ENCODE results near the gene MMP13.

MMP13 gene

DNA sequence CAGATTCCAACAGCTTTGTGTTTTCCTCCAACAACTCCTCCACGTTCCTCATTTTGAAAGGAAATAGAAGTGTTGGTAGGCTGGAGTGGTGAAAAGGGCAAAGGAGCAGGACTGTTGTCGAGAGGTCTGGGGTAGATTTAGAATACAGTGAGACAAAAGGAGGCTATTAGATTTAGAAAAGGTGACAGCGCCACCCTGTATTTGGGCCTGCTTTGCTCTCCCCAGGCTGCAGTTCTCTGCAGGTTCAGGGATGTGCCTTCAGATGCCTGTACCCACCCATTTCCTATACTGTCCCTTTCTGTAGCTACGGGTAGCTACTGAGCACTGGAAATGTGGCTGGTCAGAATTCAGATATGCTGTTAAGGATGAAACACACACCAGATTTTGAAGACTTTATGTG lies 20.8 kb downstream of the MMP13 start:
- POLR2A ChIA-PET: no interaction called here
- no peak for TF ChIP-seq HDGF (IDR thresholded peaks at IDR 0.05; ENCODE audit: borderline replicate concordance)
- no peak for TF ChIP-seq TARDBP (IDR thresholded peaks at IDR 0.05)
- no peak for TF ChIP-seq ELF4 (IDR thresholded peaks at IDR 0.05)
- no peak for TF ChIP-seq ARNT (IDR thresholded peaks at IDR 0.05)
- no peak for TF ChIP-seq NFRKB (IDR thresholded peaks at IDR 0.05)
- TF ChIP-seq SP1 (IDR thresholded peaks at IDR 0.05): no peak
- TF ChIP-seq FOXA1 (IDR thresholded peaks at IDR 0.05): no peak
- no peak for TF ChIP-seq ZNF384 (IDR thresholded peaks at IDR 0.05)
- TF ChIP-seq CTBP1 (IDR thresholded peaks at IDR 0.05; ENCODE audit: borderline replicate concordance): no peak
- TF ChIP-seq BHLHE40 (IDR thresholded peaks at IDR 0.05; ENCODE audit: borderline replicate concordance): no peak
- no peak for TF ChIP-seq PKNOX1 (IDR thresholded peaks at IDR 0.05)
- TF ChIP-seq L3MBTL2 (conservative IDR thresholded peaks at IDR 0.05): no peak
- TF ChIP-seq FOXK2 (IDR thresholded peaks at IDR 0.05): no peak
- no peak for TF ChIP-seq SUZ12 (IDR thresholded peaks at IDR 0.05)
- TF ChIP-seq FOXM1 (IDR thresholded peaks at IDR 0.05; ENCODE audit: borderline replicate concordance): no peak
- no peak for TF ChIP-seq LEF1 (IDR thresholded peaks at IDR 0.05; ENCODE audit: borderline replicate concordance)
- CTCF ChIA-PET: no interaction called here
- no peak for DNase-seq (ENCODE audit: extremely low spot score)

GRCh38 chr11:102933627-102934026 lies 21.9 kb downstream of the MMP13 start:
- DNase-seq (ENCODE audit: extremely low spot score): no peak
- TF ChIP-seq HDGF (IDR thresholded peaks at IDR 0.05; ENCODE audit: borderline replicate concordance) (no peak), PKNOX1 (IDR thresholded peaks at IDR 0.05) (no peak), BHLHE40 (IDR thresholded peaks at IDR 0.05; ENCODE audit: borderline replicate concordance) (no peak), LEF1 (IDR thresholded peaks at IDR 0.05; ENCODE audit: borderline replicate concordance) (no peak), NFRKB (IDR thresholded peaks at IDR 0.05) (no peak), ZNF384 (IDR thresholded peaks at IDR 0.05) (no peak), FOXM1 (IDR thresholded peaks at IDR 0.05; ENCODE audit: borderline replicate concordance) (no peak), ELF4 (IDR thresholded peaks at IDR 0.05) (no peak)
- ChIA-PET CTCF (no interaction called here), POLR2A (no interaction called here)

DNA sequence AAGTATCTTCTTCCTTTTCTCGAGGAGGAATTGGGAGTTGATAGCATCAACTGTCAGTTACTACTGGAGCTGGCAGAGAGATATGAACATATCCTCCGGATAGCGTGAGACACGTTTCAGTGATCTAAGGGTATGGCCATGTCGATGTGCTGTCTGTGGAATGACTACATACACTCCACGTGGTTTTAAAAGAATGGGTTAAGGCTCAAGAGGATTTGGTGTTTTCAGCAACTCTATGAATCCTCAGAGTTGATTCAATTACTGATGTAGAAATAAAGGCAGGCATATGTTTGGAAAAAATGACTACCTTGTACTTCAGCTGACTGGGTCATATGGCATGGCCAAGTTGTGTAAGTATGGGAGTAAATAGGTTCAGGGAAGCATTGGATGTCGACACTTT lies 22.9 kb downstream of the MMP13 start:
- TF ChIP-seq FOXK2 (IDR thresholded peaks at IDR 0.05) (no peak), NFRKB (IDR thresholded peaks at IDR 0.05) (no peak), ELF4 (IDR thresholded peaks at IDR 0.05) (no peak), CTBP1 (IDR thresholded peaks at IDR 0.05; ENCODE audit: borderline replicate concordance) (no peak), L3MBTL2 (conservative IDR thresholded peaks at IDR 0.05) (no peak), FOXM1 (IDR thresholded peaks at IDR 0.05; ENCODE audit: borderline replicate concordance) (no peak), LEF1 (IDR thresholded peaks at IDR 0.05; ENCODE audit: borderline replicate concordance) (no peak), ZNF384 (IDR thresholded peaks at IDR 0.05) (no peak), FOXA1 (IDR thresholded peaks at IDR 0.05) (no peak), SP1 (IDR thresholded peaks at IDR 0.05) (no peak), ARNT (IDR thresholded peaks at IDR 0.05) (no peak), PKNOX1 (IDR thresholded peaks at IDR 0.05) (no peak)
- ChIA-PET CTCF (no interaction called here), POLR2A (no interaction called here)
- DNase-seq (ENCODE audit: extremely low spot score): no peak

- ChIA-PET CTCF (no interaction called here), POLR2A (no interaction called here)
- DNase-seq (ENCODE audit: extremely low spot score): no peak
- TF ChIP-seq HDGF (IDR thresholded peaks at IDR 0.05; ENCODE audit: borderline replicate concordance) (no peak), SUZ12 (IDR thresholded peaks at IDR 0.05) (no peak), LEF1 (IDR thresholded peaks at IDR 0.05; ENCODE audit: borderline replicate concordance) (no peak), NFRKB (IDR thresholded peaks at IDR 0.05) (no peak), SP1 (IDR thresholded peaks at IDR 0.05) (no peak), L3MBTL2 (conservative IDR thresholded peaks at IDR 0.05) (no peak), FOXM1 (IDR thresholded peaks at IDR 0.05; ENCODE audit: borderline replicate concordance) (no peak), ARNT (IDR thresholded peaks at IDR 0.05) (no peak), FOXK2 (IDR thresholded peaks at IDR 0.05) (no peak), TARDBP (IDR thresholded peaks at IDR 0.05) (no peak), CTBP1 (IDR thresholded peaks at IDR 0.05; ENCODE audit: borderline replicate concordance) (no peak), PKNOX1 (IDR thresholded peaks at IDR 0.05) (no peak)
Observed at GRCh38 chr11:102930451-102930850, 25.1 kb downstream of the MMP13 start.

- ChIA-PET CTCF (no interaction called here), POLR2A (no interaction called here)
- no peak for TF ChIP-seq TARDBP (IDR thresholded peaks at IDR 0.05)
- no peak for DNase-seq (ENCODE audit: extremely low spot score)
Observed at GRCh38 chr11:102929972-102930371, 25.6 kb downstream of the MMP13 start.

- CTCF ChIA-PET: no interaction called here
Observed at GRCh38 chr11:102929166-102929565, 26.4 kb downstream of the MMP13 start.

More at GRCh38 chr11:102929166-102929565, 26.4 kb downstream of the MMP13 start:
- POLR2A ChIA-PET: no interaction called here
- no peak for TF ChIP-seq HDGF (IDR thresholded peaks at IDR 0.05; ENCODE audit: borderline replicate concordance)
- TF ChIP-seq BHLHE40 (IDR thresholded peaks at IDR 0.05; ENCODE audit: borderline replicate concordance): no peak
- TF ChIP-seq FOXM1 (IDR thresholded peaks at IDR 0.05; ENCODE audit: borderline replicate concordance): no peak
- no peak for TF ChIP-seq LEF1 (IDR thresholded peaks at IDR 0.05; ENCODE audit: borderline replicate concordance)
- DNase-seq (ENCODE audit: extremely low spot score): no peak

Measured in HEK293T (cell line).